ENCODE measurements around the gene MCF2.

MCF2 gene

DNA sequence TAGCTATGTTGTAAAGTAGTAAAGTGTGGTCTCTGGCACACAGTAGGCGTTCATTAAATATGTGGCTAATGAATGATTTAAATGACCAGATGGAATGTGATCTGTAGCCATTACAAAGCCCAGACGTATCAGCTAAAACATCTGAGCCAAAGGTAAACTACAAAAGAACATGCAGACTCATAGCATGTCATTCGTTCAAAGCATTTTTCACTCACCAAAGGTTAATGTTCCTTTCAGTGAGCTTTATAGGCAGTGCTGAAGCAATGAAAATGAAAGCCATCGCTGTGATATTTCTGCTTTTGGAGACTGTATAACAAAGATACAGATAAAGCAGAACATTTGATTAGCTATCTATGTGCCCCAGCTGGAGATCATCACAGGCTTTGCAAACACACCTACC lies 126.9 kb downstream of the MCF2 start:
- no peak for DNase-seq

DNA sequence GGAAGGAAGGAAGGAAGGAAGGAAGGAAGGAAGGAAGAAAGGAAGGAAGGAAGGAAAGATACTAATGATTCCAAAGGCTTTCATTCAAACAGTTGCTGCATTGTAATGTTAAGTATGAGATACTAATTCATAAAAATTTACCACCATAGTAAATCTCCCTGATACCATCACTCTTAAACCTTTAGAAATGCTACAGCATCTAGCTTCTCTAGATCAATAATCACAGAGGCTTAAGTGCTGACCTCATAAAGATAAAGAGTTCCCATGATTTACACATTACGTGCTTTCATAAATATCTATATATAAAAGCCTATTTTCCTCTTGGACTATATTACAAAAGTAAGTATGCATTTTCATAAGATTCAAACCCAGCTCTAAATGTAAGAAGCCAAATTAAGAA lies 141.0 kb downstream of the MCF2 start:
- DNase-seq, result no peak

DNA sequence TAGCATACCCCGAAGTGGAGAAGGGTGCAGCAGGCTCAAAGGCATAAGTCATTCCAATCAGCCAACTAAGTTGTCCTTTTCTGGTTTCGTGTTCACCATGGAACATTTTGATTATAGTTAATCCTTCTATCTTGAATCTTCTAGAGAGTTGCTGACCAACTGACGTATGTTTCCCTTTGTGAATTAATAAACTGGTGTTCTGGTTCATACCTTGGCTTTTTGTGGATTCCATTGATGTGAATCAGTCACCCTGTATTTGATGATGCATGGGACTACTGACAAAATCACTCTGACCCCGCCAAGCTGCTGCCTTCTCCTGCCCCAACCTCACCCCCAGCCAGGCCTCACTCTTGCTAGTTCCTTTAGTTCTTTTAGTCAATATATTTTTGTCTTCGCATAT lies 144.7 kb downstream of the MCF2 start:
- DNase-seq, result no peak

DNA sequence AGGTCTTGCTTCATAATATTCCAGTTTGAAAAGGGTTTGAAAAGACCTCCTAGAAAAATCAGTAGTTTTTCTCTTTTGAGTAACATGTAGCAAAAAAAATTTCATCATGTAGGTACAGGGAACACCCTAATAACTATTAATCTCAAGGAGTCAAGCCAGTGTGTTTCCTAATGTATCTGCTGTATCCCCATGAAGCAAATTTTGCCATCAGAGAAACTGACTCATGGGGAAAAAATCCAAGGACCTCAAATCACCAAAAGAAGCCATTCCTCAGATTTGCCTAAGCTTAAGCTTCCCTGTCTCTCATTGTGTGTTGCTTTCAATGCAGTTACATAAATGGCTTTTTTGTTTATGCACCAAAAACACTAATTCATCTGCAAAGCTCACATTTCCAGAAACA lies 147.7 kb downstream of the MCF2 start:
- no peak for DNase-seq

DNA sequence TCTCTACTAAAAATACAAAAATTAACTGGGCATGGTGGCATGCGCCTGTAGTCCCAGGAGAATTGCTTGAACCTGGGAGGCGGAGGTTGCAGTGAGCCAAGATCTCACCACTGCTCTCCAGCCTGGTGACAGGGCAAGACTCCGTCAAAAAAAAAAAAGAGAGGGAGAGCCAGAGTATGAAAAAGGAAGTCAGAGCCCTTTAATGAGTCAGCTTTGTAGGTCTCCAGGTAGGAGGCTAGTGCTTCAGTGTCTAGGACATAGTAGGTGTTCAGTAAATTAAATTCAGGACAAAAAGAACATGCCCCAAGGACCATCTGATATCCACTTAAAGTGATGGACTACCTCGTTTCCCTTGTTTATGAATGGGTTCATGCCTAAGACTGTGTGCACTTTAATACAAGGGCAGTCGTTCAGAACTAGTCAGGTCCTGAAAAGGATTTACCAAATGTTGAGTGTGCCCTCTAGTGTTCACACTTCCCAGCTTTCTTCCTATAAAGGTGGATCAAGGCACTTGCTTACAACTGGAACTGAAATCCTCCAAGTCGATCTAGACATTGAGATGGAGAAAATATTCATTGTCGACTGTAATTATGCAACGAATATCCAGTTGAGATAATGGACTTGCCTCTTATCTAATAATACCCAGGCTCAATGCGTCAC lies 148.5 kb downstream of the MCF2 start:
- no peak for DNase-seq

DNA sequence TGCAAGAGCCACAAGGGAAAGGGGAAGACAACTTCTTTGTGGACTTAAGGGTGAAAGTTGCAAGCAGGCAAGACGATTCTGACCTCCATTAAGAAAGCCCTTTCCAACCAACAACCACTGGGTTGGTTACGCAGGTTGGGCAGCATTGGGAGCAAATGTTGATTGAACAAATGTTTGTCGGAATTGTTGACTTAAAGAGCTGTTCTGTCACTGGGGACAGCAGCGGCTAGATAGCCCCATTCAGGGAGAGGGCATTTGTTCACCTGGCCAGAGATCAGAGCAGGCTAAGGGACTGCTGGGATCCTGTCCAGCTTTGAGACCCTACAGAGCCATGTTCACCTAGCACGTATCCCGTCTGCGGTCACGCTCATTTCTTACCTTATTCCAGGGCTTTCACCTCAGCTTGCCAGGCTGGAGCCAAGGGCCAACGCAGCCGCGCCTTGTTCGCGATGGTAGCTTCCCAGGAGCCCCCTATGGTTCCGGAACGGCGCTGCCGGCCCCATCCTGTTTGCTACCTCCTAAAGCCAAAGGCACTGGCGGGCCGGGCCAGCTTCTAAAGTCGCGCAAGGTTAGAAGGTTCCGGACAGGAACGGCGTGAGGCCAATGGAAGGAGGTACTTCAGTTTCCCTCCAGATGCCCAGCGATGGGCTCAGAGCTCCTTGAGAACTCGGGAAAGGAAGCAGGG lies 152.8 kb downstream of the MCF2 start:
- no peak for DNase-seq

DNA sequence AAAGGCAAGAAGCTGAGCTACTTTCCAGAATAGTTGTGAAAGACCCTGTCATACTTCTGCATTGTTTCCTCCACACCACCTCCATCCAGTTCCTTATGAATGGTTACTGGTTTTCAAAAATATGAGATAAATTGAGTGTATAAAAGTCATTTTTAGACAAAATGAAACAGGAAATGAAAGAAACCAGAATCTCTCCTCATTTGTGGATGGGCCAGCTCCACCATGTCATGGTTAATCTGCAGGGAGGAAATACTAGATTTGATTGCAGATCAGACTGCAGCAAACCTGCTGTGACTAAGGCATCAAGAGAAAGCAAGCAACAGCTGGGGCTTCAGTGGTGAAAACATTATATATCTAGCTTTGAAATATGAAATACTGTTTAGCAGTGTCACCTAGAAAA lies 153.6 kb downstream of the MCF2 start:
- DNase-seq, result no peak

DNA sequence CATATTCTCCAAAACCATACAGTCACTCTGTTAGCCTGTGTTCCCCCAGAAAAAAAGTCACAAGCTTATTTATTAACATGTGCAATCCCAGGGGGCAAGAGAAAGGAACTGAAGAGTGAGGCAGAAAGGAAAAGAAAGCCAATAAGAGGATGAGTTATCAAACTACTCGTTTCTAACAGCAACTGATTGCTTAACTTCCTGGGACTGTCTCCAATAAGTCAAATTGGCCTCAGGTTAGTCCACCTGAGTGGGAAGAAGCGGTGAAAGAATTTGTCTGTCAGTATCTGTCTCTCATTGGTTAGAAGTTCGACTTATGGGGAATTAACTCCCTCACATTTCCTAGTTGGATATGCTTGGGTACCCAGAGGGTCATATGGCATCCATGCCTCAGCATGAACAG lies 163.4 kb downstream of the MCF2 start:
- no peak for DNase-seq

DNA sequence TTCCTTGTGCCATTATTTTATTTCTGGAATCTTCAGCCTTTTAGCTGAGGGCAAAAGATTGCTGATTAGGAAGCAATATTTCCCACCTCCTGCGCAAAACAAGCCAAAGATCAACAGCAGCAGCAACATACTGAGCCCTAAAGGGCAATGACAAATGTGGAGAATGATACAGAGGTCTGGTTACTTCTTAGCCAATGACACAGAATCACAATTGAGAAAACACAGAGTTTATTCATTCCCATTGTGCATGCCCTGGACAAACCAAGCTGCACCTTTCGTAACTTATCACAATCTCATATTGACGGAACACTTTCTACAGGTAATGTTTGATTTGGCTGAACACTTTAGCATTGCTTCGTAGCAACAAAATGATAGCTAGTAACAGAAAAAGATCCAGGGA lies 164.0 kb downstream of the MCF2 start:
- no peak for DNase-seq

DNA sequence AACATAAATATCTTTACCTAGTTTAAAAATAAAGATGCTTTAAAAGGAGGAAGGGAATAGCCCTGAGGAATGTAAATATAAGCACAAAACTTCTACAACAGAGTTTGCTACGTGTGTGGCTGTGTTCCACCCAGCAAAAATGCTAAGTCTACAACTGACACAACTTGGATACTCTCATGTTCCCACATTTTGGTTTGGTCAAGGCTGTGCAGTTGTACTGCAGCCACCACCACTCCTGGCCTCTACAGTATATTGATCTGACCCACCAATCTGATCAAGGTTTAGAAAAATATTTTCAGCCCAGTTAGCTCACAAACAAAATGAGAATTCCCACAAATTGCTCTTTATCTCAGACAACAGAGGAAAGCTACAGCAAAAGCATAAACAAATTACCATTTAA lies 165.3 kb downstream of the MCF2 start:
- no peak for DNase-seq

DNA sequence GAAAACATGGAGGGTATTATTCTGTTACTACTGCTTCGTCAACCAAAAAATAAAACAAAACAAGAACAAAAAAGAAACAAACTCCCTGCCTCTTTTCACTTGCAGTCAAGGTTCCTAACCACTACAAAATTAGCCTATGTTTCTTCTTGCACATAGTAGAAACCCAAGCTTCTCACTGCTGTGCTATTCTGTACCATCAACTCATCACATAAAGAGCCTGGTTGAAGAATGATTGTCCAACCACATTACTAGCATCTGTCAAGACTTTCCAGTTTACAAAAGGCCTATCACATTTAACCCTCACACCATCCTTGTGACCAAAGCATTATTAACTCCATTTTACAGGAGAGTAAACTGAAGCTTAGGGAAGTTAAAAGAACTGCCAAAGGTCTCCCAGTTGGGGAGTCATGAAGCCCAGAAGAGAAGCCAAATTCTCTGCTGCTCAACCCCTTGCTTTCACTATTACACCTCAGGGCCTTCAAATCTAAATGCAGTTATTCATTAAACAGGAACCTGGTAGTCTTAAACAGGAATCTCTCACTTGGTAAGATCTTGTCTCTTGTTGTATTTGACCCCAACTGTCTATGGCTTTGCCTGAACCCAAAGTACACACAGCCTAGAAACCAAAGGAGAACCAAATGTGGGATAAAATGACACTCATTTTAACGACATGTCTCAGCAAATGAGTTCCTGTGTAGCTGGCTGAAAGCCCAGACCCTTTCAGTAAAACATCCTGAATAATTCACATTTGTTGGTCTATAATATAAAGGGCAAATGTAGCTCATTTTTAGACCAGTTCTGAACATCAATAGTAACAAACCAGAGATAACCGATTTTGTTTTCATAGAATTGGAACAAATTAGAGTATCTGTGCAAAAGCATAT lies 168.8 kb downstream of the MCF2 start:
- DNase-seq, result no peak

DNA sequence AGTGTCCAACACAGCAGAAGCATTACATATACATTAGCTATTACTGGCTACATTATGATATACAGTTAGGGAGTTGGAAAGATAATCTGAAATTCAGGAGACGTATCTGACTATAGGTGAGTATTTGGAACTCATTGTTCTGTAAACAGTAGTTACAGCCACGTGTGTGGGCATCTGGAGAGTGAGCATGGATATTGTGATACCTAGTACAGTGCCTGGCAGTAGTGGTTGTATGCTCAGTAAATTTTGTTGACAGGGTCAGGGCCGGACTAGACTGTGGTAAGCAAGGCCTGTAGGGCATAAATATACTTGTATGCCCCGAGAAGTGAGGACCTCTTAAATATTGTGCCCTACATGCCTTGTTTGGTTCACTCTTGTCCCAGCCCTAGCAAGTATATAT lies 174.5 kb downstream of the MCF2 start:
- DNase-seq, result no peak

DNA sequence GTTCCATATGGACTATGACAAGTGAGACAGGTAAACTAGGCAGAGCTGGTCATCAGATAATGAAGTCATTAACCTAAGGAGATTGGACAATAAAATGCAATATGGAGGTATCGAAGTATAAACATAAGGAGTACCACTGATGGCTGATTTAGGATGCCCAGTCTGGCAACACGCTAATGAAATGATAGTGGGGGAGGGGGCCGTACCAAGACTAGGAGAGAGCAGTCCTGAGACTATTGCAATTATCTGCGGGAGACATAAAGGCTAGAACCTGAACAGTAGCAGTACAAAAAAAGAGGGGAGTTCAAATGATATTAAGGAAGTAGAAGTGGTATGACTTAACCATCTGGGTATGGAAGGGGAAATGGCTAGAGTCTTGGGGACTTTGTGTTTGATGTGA lies 175.1 kb downstream of the MCF2 start:
- DNase-seq, result no peak
